GM13976 (cell line): ENCODE measurements around the gene ITGBL1.

Experiments
- DNase-seq: peaks from one replicate; pipeline ENCODE4 v3.0.0; 2012; ENCODE audit warnings: low spot score
- in situ Hi-C: fragments of 300-500 bp; cut with MboI; formaldehyde crosslinking; loops from one replicate; pipeline ENCODE4 v1.12.0; 2022; ENCODE audit warnings: low sequenced_read_pairs, mixed read lengths, inconsistent platforms; ENCODE audit not compliant: unreplicated experiment
- TF ChIP-seq, protein P1 (sequence below): IDR thresholded peaks from 2 replicates; pipeline ENCODE4 v1.5.1; 2012; ENCODE audit warnings: borderline replicate concordance, mild to moderate bottlenecking; ENCODE audit not compliant: insufficient read depth; ENCODE audit errors: extremely low read depth, missing control alignments, control extremely low read depth

Gene ITGBL1

GRCh38 chr13:101681834-101682233 lies 229.4 kb downstream of the ITGBL1 start:
- no peak for DNase-seq
- TF ChIP-seq, protein P1, sequence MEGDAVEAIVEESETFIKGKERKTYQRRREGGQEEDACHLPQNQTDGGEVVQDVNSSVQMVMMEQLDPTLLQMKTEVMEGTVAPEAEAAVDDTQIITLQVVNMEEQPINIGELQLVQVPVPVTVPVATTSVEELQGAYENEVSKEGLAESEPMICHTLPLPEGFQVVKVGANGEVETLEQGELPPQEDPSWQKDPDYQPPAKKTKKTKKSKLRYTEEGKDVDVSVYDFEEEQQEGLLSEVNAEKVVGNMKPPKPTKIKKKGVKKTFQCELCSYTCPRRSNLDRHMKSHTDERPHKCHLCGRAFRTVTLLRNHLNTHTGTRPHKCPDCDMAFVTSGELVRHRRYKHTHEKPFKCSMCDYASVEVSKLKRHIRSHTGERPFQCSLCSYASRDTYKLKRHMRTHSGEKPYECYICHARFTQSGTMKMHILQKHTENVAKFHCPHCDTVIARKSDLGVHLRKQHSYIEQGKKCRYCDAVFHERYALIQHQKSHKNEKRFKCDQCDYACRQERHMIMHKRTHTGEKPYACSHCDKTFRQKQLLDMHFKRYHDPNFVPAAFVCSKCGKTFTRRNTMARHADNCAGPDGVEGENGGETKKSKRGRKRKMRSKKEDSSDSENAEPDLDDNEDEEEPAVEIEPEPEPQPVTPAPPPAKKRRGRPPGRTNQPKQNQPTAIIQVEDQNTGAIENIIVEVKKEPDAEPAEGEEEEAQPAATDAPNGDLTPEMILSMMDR, result no peak
- in situ Hi-C loops, result no loop called here

GRCh38 chr13:101686003-101686402 lies 233.5 kb downstream of the ITGBL1 start:
- in situ Hi-C loops, result no loop called here
- no peak for DNase-seq
- TF ChIP-seq, protein P1, result no peak

- in situ Hi-C loops, result no loop called here
- TF ChIP-seq, protein P1, result no peak
- DNase-seq, result no peak
Observed at GRCh38 chr13:101690871-101691270, 238.4 kb downstream of the ITGBL1 start.

DNA sequence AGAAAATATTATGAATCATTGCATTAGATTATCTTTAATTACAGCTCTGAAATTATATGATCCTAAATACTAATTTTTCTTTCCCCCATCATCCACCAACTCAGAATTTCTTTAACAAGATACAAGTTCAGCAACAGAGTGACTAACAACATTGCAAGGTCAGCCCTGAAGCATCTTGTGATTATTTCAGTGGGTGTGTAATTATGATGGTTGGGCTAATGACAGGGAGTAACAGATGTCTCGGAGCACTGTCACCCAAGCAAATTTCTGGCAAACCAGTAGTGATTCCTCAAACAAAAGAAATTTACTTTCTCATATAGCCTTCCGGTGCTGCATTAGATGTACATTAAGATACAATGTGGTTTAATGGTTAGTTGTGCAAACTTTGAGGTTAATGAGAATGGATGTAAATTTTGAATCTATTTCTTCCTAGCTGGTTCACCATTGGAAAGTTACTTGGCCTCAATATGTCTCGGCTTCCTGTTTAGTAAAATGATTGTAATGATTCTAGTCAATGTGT lies 238.9 kb downstream of the ITGBL1 start:
- in situ Hi-C loops, result no loop called here
- no peak for DNase-seq
- TF ChIP-seq, protein P1, result no peak

DNA sequence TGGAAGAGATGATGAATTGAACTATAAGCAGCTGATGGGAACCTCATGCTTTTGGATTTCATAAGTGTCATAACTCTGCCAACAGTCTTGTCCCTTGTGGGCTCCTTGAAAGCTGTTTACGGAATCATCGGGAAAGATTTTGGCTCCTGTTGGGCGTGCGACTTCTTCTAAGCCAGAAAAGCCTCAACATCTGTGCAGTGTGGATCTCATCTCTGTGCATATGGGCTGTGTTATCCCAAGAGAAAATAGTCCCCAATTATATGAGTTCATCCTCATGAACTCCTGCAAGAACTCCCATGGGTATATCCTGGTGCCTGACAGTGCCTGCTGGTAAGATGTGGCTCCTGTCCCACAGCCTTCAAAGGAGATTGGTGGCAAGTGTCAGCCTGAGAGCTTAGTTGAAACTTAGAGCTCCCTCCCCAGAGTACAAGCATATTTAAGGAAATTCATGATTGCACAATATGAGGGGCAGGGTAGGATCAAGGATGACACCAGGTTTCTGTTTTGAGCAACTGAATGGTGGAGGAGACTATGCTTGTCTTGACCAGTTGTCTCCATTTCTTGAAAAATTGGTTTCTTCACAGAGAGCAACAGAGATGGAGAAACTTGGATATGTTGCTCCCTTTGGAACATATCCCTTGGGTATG lies 243.5 kb downstream of the ITGBL1 start:
- in situ Hi-C loops, result no loop called here
- no peak for DNase-seq
- TF ChIP-seq, protein P1, result no peak

- TF ChIP-seq, protein P1, result no peak
- no peak for DNase-seq
- in situ Hi-C loops, result no loop called here
Observed at GRCh38 chr13:101697745-101698144, 245.3 kb downstream of the ITGBL1 start.

DNA sequence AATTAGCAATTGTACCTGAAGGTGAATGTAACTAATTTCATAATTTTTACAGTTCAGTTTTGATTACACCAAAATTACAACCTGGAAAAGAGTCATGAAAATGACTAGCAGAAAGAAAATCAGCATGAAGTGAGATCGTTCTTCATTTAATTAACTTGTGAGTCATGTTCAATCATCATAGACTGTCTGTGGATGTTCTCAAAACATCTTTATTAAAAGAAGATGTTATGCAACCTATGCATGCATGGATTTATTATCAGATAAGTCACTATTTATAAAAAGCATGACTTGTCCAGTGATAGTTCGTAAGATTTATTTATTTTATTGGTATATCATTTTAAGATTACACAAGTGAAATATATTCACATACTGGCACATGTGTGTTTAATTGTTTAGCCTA lies 245.9 kb downstream of the ITGBL1 start:
- no peak for DNase-seq
- TF ChIP-seq, protein P1, result no peak
- in situ Hi-C loops, result no loop called here
